Activated T-helper 1 cell treated with Interleukin-2 at 50 U/mL for 16 hours (primary cell): Measurements from ENCODE around the gene CRIM1.
"Not testable (repeated sequence)": the region's sequence is repeated elsewhere in the genome, so short reads cannot be mapped to it uniquely, and the experiment has no call there.

Experiments
- DNase-seq: peaks from one replicate; pipeline ENCODE4 v3.0.0-alpha.2; 2020; ENCODE audit warnings: low read depth

CRIM1 gene

GRCh38 chr2:36354811-36355150, 797 bp upstream of the CRIM1 start:
- DNase-seq: no peak

- no peak for DNase-seq
These were observed 316 bp downstream of the CRIM1 start for GRCh38 chr2:36355890-36356297.

DNA sequence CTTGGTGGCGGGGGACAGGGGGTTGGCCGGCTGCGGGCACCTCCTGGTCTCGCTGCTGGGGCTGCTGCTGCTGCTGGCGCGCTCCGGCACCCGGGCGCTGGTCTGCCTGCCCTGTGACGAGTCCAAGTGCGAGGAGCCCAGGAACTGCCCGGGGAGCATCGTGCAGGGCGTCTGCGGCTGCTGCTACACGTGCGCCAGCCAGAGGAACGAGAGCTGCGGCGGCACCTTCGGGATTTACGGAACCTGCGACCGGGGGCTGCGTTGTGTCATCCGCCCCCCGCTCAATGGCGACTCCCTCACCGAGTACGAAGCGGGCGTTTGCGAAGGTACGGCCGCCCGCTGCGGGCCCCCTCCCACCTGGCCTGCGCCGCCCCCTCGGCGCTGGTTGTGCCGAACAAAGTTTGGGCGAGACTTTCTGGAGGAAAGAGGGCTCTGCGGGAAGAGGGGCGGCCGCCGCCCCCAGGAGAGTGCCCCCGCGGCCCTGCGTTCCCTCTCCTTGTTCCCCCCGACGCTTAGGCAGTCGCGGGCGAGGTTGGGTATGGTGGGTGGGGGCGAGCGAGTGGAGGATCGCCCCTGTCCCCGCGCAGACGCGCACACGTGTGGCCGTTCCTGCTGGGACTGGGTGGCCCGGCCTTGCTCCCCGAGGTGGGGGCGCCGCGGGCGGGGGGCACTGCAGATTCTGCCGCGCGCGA, 866 bp downstream of the CRIM1 start:
- DNase-seq: no peak

DNA sequence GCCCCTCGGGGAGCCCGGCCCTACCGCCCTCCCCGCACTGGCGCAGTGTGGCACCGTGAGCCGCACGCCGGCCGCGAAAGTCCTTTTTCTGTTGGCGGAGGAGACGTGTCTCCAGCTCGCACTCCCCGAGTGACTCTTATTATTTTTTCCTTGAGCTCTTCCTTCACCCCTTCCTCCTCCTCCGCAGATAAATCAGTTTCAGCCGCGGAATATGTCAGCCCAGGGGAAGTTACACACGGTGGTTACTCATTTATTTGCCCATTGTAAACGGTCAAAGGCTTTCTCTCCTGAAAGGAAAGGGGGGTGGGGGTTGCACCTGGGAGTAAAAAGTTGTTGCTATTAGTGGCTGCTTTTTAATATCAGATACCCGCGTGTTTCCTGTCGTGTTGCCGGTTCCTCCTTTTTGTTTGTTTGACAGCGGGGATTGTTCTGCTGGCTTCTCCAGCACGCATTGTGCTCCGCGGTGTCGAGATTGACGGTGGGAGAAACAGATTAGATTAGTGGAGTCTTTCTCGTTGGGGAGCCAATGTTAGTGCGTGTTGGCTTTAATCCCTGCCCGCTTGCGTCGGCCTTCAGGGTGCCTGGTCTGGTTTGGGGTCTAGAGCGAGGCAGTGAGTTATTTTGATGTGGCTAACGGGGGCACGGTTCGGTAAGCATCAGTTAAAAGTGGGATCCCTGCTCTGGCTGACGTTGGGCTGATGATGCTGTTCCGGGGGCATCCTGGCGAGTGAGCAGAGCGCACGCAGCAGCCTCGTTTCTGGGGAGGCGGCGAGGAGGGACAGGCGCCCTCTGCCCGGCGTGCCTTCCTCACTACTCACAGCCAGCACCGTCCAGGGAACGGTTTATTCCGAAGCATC, 1.6 kb downstream of the CRIM1 start:
- DNase-seq: no peak

GRCh38 chr2:36357847-36358659, 2.5 kb downstream of the CRIM1 start:
- DNase-seq: no peak

- DNase-seq: no peak
These were observed 3.5 kb downstream of the CRIM1 start for GRCh38 chr2:36359067-36359466.

GRCh38 chr2:36360063-36360462, 4.5 kb downstream of the CRIM1 start:
- DNase-seq: no peak

DNA sequence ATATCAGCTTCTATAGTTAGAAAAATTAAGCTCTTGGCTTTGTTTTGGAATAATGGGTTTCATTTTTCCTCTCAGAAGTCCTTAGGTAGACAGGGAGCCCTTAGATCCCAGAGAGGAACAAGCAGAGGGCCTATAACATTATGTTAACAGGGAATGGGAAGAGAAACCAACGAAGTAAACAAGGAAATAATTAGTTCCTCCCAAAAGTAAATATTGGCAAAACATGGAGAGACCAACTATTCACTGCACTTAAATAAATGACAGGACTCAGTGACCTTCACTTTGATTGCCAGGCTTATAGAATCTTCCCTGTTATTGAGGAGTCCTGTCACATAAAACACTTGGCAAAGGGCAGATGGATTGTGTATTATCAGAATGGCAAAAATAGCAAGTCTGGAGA, 5.3 kb downstream of the CRIM1 start:
- DNase-seq: no peak

DNA sequence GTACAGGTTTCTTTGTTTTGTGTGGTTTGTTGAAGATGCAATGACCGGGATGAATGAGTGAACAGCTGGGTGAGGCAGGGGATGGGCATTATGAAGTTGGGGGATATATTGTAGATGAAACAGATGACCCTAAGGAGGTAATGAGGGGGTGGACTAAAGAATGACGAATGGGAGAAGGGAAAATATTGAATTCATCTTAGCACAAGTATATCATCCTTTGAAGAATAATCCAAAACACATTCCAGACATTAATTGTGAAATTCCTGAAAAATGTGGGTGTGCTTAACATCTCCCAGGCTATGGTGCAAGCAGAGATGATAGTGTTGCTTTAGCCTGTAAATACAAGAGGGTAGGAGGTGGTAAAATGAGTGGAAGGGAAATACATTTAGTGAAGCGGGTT, 5.8 kb downstream of the CRIM1 start:
- DNase-seq: no peak

DNA sequence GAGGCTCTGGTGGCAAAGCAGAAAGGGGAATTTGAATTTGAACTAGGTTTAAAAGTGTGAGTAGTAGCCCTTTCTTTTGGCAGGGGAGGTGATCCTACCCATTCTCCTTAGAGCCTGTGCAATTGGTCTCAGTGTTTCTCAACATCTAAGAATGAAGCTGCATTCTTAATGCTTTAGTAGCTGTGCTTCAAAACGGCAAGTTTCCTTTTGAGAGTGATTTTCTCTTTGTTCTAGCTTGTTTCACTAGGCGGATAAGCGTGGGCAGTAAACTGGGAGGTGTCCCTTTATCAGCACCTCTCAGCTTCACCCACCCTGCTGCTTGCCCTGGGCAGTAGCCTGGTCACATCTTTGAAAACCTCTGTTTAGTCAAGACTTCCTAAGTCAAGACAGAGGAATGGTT, 6.7 kb downstream of the CRIM1 start:
- DNase-seq: no peak

GRCh38 chr2:36363085-36363484, 7.5 kb downstream of the CRIM1 start:
- not testable (repeated sequence) for DNase-seq

DNA sequence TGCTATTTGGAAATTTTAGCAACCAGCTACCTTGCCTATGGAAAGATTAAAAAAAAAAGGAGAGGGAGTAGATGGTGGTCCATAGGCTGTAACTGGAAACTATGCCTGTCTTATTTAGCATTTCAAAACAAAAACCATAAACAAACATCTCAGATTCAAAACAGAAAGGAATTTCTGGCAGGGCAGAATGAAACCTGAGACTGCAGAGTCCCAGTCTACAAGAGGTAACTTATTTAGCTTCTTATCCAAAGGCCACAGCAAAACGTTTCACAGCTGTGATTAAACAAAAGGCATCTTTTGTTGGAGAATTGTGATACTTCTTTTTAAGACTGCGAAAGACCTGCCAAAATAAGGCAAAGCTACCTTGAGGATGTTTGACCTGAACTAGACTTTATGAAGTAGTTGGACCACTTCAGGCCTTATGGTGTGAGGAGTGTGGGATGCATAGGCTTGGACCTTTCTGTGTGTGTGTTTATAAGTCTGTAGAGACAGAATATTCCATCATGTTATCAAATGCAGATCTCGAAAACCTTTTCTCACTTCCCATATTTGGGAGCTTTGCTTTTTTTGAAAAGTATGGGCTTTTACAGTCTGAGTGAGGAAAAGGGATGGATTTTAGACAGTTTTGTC, 11.0 kb downstream of the CRIM1 start:
- DNase-seq: no peak

- no peak for DNase-seq
These were observed 11.9 kb downstream of the CRIM1 start for GRCh38 chr2:36367486-36367885.

DNA sequence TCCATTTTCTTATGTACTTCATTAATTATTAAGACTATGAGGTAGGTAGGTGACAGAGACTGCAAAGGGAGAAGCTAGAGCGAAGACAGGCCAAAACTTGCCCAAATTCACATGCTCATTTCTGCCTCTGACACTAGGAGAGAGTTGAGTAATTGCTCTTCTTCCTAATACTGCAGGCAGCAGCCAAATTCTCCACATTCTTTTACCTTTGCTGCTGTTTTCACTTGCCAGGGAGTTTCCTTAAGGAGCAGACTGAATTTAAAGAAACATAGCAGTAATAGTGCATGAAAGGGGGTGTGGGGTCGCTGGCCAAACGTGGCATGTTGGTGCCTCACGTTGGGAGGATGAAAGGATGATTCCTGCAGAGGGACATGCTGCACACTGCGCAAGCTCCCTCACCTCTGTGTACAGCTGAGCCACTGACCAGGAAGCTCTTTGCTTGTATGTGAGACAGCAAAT, 12.3 kb downstream of the CRIM1 start:
- DNase-seq: no peak

DNA sequence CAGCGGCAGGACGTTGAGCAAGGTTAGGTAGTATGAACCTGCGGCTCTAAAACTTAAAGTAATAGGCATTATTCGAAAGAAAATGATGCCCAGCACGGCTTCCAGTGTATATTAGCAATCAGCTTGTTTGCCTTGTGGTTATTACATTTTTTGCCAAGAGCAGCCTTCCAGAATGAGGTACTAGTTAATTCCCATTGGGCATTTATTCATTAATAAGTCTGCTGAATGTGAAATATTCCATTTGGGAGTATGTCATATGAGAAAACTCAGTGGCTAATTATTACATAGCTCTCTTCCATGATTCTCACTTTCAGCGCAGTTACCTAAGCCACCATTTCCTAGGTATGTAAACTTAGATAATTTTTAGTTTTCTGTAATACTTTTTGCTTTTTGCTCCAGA, 12.9 kb downstream of the CRIM1 start:
- DNase-seq: no peak

- DNase-seq: no peak
These were observed 13.6 kb downstream of the CRIM1 start for GRCh38 chr2:36369163-36369562.

DNA sequence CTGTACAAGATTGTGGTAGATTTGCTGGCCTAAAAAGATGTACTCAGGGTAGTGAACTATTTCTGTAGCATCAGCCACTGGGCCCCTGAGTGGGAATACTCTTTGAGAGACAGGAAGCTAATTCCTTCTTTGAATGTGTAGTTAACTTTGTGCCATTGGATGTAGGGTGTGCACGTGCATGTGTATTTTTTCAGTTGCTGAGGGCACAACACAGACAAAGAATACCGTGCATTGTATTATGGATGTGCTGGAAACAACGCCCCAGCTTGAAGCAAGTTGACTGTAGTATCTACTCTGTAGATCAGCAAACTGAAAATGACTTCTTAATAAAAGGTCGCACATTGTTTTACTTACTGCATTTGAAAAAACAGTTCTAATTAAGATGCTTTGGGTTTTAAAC, 14.1 kb downstream of the CRIM1 start:
- DNase-seq: no peak

- no peak for DNase-seq
These were observed 14.7 kb downstream of the CRIM1 start for GRCh38 chr2:36370281-36370680.

- no peak for DNase-seq
These were observed 15.7 kb downstream of the CRIM1 start for GRCh38 chr2:36371070-36371874.

DNA sequence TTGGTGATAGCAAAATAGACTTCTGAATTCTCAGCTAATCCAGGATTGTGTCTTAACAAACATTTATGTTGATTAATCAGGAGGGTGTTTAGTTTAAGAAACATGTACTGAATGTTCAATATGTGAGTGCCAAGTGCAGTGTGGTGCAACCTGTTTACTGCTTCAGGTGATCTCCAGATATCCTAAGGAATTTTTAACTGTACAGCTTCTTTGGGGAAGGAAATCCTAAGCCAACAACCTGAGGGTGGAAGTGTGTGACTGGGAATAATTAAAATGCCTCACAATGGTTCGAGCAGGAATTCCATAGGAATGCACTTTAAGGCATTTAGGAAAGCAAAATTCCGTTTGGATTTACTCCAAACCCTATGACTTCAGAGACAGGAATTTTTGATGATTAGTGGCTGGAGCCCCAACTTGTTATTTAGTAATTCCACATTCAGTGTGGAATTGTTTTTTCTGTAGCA, 16.4 kb downstream of the CRIM1 start:
- no peak for DNase-seq
